Measurements from ENCODE around the gene LHFPL2. TPM values are rescaled to one million over a fixed set of nuclear protein-coding genes. Genes with fewer than 3 reads are reported as not detected.

LHFPL2 gene
- polyA plus RNA-seq, 1 of the 3 experiments (the other 2 are of a cell fraction) = 10.4 TPM

DNA sequence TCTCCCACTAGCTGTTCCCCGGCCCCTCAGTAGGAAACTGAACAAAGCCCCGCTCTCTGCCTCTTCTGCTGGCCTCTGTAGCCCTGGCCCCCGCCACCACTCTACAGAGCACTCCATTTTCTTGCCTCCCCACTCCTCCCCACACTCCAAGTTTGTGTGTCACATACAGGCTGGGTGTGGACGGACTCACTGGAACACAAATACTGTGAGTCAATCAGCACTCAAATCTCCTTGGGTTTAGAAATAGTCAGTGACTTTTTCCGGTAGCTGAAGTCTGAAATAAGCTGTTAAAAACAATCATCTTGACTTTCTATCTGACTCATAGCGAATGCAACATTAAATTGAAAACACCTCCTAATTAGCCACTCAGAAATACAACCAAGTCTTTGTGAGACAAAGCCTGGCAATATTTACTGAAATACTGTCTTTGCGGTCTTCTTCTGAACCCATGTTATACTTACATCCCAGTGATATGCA, 122.5 kb downstream of the LHFPL2 start:
- Histone ChIP-seq H3K27me3 (ENCODE audit: insufficient read depth) (no peaks in the 10 kb centered on the region), H3K36me3 (replicated peaks in 1 of 2; ENCODE audit: control insufficient read depth in 1 of 2, insufficient read depth in 2 of 2, low read length in 1 of 2) (peaks cover 0 to 6% of the 10 kb centered on the region in 2 experiments), H3K4me2 (peak overlapping the region; percentile 2; the same call in 1 of the 2 replicates), H3K9me2 (no peaks in the 10 kb centered on the region), H3K4me1 (ENCODE audit: control insufficient read depth in 1 of 2, insufficient read depth in 2 of 2, low read depth in 1 of 2, low read length in 1 of 2) (peaks cover 8 to 31% of the 10 kb centered on the region in 2 experiments), H2AFZ (ENCODE audit: low read depth) (no peak overlapping the region), H4K20me1 (ENCODE audit: insufficient read depth) (no peaks in the 10 kb centered on the region), H3F3A (replicated peaks; ENCODE audit: insufficient read depth) (peaks cover 43% of the 10 kb centered on the region), H3K27ac (ENCODE audit: low read depth in 2 of 2, low read length in 1 of 2) (peak overlapping the region in 1 of 2 experiments; percentile 97; a peak in 3 of 4 replicates), H3K79me2 (ENCODE audit: insufficient read depth) (peaks cover 79% of the 10 kb centered on the region), H3K9me3 (no peaks in the 10 kb centered on the region), H3K4me3 (ENCODE audit: low read depth in 2 of 2, low read length in 1 of 2) (no peak overlapping the region), H3K9ac (peak overlapping the region; percentile 59; the same call in 1 of the 2 replicates)
- DNase-seq = no peak
- 89% methylated on average over 7 of the region's 7 CpGs for WGBS (ENCODE audit: low lambda C conversion rate)
- ChIA-PET CTCF (interaction anchor here (1.5 kb wide), 1 partner anchor 11 kb away, joined by 4 read pairs; no protein-coding TSS in a partner anchor), POLR2A (no interaction called here)
- TF ChIP-seq SMC3 (IDR thresholded peaks at IDR 0.05; ENCODE audit: low read depth, low read length) = no peak

GRCh38 chr5:78523314-78524193, 125.0 kb downstream of the LHFPL2 start:
- Histone ChIP-seq H4K20me1 (ENCODE audit: insufficient read depth) (no peaks in the 10 kb centered on the region), H3K9ac (no peak overlapping the region), H3K36me3 (replicated peaks in 1 of 2; ENCODE audit: control insufficient read depth in 1 of 2, insufficient read depth in 2 of 2, low read length in 1 of 2) (peaks cover 0 to 6% of the 10 kb centered on the region in 2 experiments), H2AFZ (ENCODE audit: low read depth) (no peak overlapping the region), H3K9me2 (no peaks in the 10 kb centered on the region), H3F3A (replicated peaks; ENCODE audit: insufficient read depth) (peaks cover 28% of the 10 kb centered on the region), H3K79me2 (ENCODE audit: insufficient read depth) (peaks cover 93% of the 10 kb centered on the region), H3K4me3 (ENCODE audit: low read depth in 2 of 2, low read length in 1 of 2) (no peak overlapping the region), H3K27me3 (ENCODE audit: insufficient read depth) (no peaks in the 10 kb centered on the region), H3K9me3 (no peaks in the 10 kb centered on the region), H3K4me1 (ENCODE audit: control insufficient read depth in 1 of 2, insufficient read depth in 2 of 2, low read depth in 1 of 2, low read length in 1 of 2) (peaks cover 14 to 38% of the 10 kb centered on the region in 2 experiments), H3K4me2 (no peak overlapping the region), H3K27ac (ENCODE audit: low read depth in 2 of 2, low read length in 1 of 2) (peak overlapping the region in 1 of 2 experiments; percentile 97; a peak in 1 of 4 replicates)
- DNase-seq = no peak
- CTCF ChIA-PET = no interaction called here
- POLR2A ChIA-PET = no interaction called here
- no peak for TF ChIP-seq FOSL2 (IDR thresholded peaks at IDR 0.05; ENCODE audit: borderline replicate concordance, low read depth)
- TF ChIP-seq, protein P1, sequence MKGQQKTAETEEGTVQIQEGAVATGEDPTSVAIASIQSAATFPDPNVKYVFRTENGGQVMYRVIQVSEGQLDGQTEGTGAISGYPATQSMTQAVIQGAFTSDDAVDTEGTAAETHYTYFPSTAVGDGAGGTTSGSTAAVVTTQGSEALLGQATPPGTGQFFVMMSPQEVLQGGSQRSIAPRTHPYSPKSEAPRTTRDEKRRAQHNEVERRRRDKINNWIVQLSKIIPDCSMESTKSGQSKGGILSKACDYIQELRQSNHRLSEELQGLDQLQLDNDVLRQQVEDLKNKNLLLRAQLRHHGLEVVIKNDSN (IDR thresholded peaks at IDR 0.05; ENCODE audit: borderline replicate concordance, low read depth) = no peak
- TF ChIP-seq MAX (IDR thresholded peaks at IDR 0.05; ENCODE audit: low read depth) = no peak
- TF ChIP-seq RFX5 (IDR thresholded peaks at IDR 0.05; ENCODE audit: low read length) = no peak
- no peak for TF ChIP-seq TEAD4 (IDR thresholded peaks at IDR 0.05; ENCODE audit: borderline replicate concordance, insufficient read depth)
- no peak for TF ChIP-seq MEF2A (IDR thresholded peaks at IDR 0.05; ENCODE audit: borderline replicate concordance, low read depth)
- TF ChIP-seq PBX3 (IDR thresholded peaks at IDR 0.05) = no peak
- TF ChIP-seq REST (IDR thresholded peaks at IDR 0.05; ENCODE audit: low read depth, low read length) = no peak
- TF ChIP-seq TAF1 (IDR thresholded peaks at IDR 0.05; ENCODE audit: borderline replicate concordance, low read depth, low read length) = no peak
- TF ChIP-seq EZH2phosphoT487 (IDR thresholded peaks at IDR 0.05; ENCODE audit: borderline replicate concordance, low read depth) = no peak
- TF ChIP-seq SIN3A (IDR thresholded peaks at IDR 0.05; ENCODE audit: borderline replicate concordance, low read depth, low read length) = no peak
- TF ChIP-seq, protein P2, sequence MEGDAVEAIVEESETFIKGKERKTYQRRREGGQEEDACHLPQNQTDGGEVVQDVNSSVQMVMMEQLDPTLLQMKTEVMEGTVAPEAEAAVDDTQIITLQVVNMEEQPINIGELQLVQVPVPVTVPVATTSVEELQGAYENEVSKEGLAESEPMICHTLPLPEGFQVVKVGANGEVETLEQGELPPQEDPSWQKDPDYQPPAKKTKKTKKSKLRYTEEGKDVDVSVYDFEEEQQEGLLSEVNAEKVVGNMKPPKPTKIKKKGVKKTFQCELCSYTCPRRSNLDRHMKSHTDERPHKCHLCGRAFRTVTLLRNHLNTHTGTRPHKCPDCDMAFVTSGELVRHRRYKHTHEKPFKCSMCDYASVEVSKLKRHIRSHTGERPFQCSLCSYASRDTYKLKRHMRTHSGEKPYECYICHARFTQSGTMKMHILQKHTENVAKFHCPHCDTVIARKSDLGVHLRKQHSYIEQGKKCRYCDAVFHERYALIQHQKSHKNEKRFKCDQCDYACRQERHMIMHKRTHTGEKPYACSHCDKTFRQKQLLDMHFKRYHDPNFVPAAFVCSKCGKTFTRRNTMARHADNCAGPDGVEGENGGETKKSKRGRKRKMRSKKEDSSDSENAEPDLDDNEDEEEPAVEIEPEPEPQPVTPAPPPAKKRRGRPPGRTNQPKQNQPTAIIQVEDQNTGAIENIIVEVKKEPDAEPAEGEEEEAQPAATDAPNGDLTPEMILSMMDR (IDR thresholded peaks at IDR 0.05) = no peak
- TF ChIP-seq NRF1 (IDR thresholded peaks at IDR 0.05; ENCODE audit: low read depth, low read length) = no peak
- TF ChIP-seq ELF1 (IDR thresholded peaks at IDR 0.05) = no peak
- 94% methylated on average over 15 of the region's 15 CpGs for WGBS (ENCODE audit: low lambda C conversion rate)
